Keratinocyte (primary cell): ENCODE measurements around the gene OAT. TPM values are rescaled to one million over a fixed set of nuclear protein-coding genes. Genes with fewer than 3 reads are reported as not detected.
A peak's percentile ranks its signal among the peaks of the same experiment; 100 is the strongest.

Experiments
- DNase-seq: peaks from one replicate; pipeline ENCODE4 v3.0.0-alpha.2; 2011; ENCODE audit warnings: low read depth, missing footprints, low spot score
- FAIRE-seq: peaks from 2 replicates; lab custom pipeline; 2011; peaks lifted over from hg19 to GRCh38; lab: Jason Lieb, UNC
- H2AFZ ChIP-seq: 2 replicates; pipeline ENCODE4 v1.6.0; 2012; ENCODE audit warnings: low read length, control low read depth, inconsistent platforms; ENCODE audit not compliant: control insufficient read depth
- H3K27ac ChIP-seq: 2 replicates; pipeline ENCODE4 v1.5.1; 2011; ENCODE audit warnings: low read length; ENCODE audit not compliant: control insufficient read depth, insufficient read depth
- H3K27me3 ChIP-seq: 3 replicates; pipeline ENCODE4 v1.6.0; 2011; ENCODE audit warnings: low read length; ENCODE audit not compliant: control insufficient read depth, insufficient read depth; ENCODE audit errors: extremely low read depth
- H3K36me3 ChIP-seq, 2 experiments: 2 replicates in 1 of 2; 3 replicates in 1 of 2; pipeline ENCODE4 v1.5.1; 2011; ENCODE audit warnings: low read length in 2 of 2, mild to moderate bottlenecking in 1 of 2; ENCODE audit not compliant: control insufficient read depth in 2 of 2, insufficient read depth in 2 of 2; ENCODE audit errors: extremely low read depth in 1 of 2
- H3K4me1 ChIP-seq: 3 replicates; pipeline ENCODE4 v1.5.1; 2011; ENCODE audit warnings: low read length; ENCODE audit not compliant: control insufficient read depth, insufficient read depth; ENCODE audit errors: extremely low read depth
- H3K4me2 ChIP-seq: 3 replicates; pipeline ENCODE4 v1.6.0; 2011; ENCODE audit warnings: low read depth, low read length; ENCODE audit not compliant: control insufficient read depth, insufficient read depth; ENCODE audit errors: extremely low read depth
- H3K4me3 ChIP-seq, 3 experiments: fragments of 200-600 bp in 1 of 3; sonication (generic) in 1 of 3; 2 replicates in 2 of 3; 3 replicates in 1 of 3; pipeline ENCODE4 v1.5.1; 2011 to 2016; ENCODE audit warnings: low read length in 3 of 3, mild to moderate bottlenecking in 3 of 3, control low read depth in 2 of 3, inconsistent platforms in 1 of 3, low read depth in 1 of 3, mixed read lengths in 1 of 3, mixed run types in 1 of 3, moderate library complexity in 1 of 3; ENCODE audit not compliant: control insufficient read depth in 2 of 3, insufficient read depth in 2 of 3; ENCODE audit errors: extremely low read depth in 1 of 3
- H3K79me2 ChIP-seq: 2 replicates; pipeline ENCODE4 v1.6.0; 2012; ENCODE audit warnings: low read length; ENCODE audit not compliant: control insufficient read depth, insufficient read depth
- H3K9ac ChIP-seq: 3 replicates; pipeline ENCODE4 v1.6.0; 2011; ENCODE audit warnings: low read length; ENCODE audit not compliant: control insufficient read depth, insufficient read depth; ENCODE audit errors: extremely low read depth
- H3K9me1 ChIP-seq: 3 replicates; pipeline ENCODE4 v1.6.0; 2011; ENCODE audit warnings: low read length; ENCODE audit not compliant: control insufficient read depth, insufficient read depth; ENCODE audit errors: extremely low read depth
- H3K9me3 ChIP-seq: 2 replicates; pipeline ENCODE4 v1.5.1; 2012; ENCODE audit warnings: low read depth, low read length; ENCODE audit not compliant: control insufficient read depth
- H4K20me1 ChIP-seq: 3 replicates; pipeline ENCODE4 v1.6.0; 2011; ENCODE audit warnings: low read length; ENCODE audit not compliant: control insufficient read depth, insufficient read depth; ENCODE audit errors: extremely low read depth
- CTCF ChIP-seq, 3 experiments: IDR thresholded peaks in 1 of 3; conservative IDR thresholded peaks in 1 of 3; optimal IDR thresholded peaks in 1 of 3; 2 replicates in 2 of 3; 3 replicates in 1 of 3; pipeline versions ENCODE3 to v1.5.1; 2011; ENCODE audit warnings: low read length in 3 of 3, mild to moderate bottlenecking in 3 of 3, moderate library complexity in 2 of 3, control low read depth in 1 of 3, inconsistent platforms in 1 of 3; ENCODE audit not compliant: insufficient read depth in 2 of 3; ENCODE audit errors: extremely low read depth in 1 of 3
- EZH2 ChIP-seq: IDR thresholded peaks from one replicate; pipeline ENCODE4 v1.6.1; 2012; ENCODE audit warnings: inconsistent platforms, mild to moderate bottlenecking, low read length, moderate library complexity
- dilution Hi-C: fragments of 300-500 bp; cut with MboI; formaldehyde crosslinking; loops from one replicate; pipeline ENCODE4 v1.7.0; 2020; ENCODE audit warnings: low sequenced_read_pairs; ENCODE audit not compliant: extremely low pct_ligation_motif_present
- polyA plus RNA-seq, 5 experiments: library from polyadenylated mRNA; depleted of rRNA in 3 of 5; stranded (reverse) in 3 of 5; stranded (forward) in 1 of 5; unstranded in 1 of 5; fragments of >200 nt; gene quantifications; 1 replicate in 1 of 5; 2 replicates in 3 of 5; 3 replicates in 1 of 5; pipeline versions ENCODE4 v1.2.1 to v1.2.3, GENCODE V29; 2011 to 2012; ENCODE audit warnings: missing spikeins in 2 of 5, low read depth in 1 of 5, low replicate concordance in 1 of 5

The OAT gene
- polyA plus RNA-seq, 1 donor (not counting 4 experiments of a cell fraction or from before 2014, with no cell fraction given): 528 TPM

- dilution Hi-C loops: no loop called here
- no peaks in the 10 kb centered on the region for H3K9me3 ChIP-seq
- H3K27ac ChIP-seq: no peak overlapping the region
- no peak overlapping the region for H3K4me2 ChIP-seq
- no peaks in the 10 kb centered on the region for H3K9me1 ChIP-seq
- TF ChIP-seq CTCF (optimal IDR thresholded peaks at IDR 0.05 in 1 of 3, IDR thresholded peaks at IDR 0.05 in 1 of 3, conservative IDR thresholded peaks at IDR 0.05 in 1 of 3; ENCODE audit: extremely low read depth in 1 of 3, insufficient read depth in 2 of 3, low read length in 3 of 3): no peak
- FAIRE-seq (no peak), DNase-seq (no peak)
- no peaks in the 10 kb centered on the region for H3K36me3 ChIP-seq
- H3K4me3 ChIP-seq: no peak overlapping the region
- H3K27me3 ChIP-seq: no peaks in the 10 kb centered on the region
- no peaks in the 10 kb centered on the region for H4K20me1 ChIP-seq
- peak overlapping the region; percentile 31 for H2AFZ ChIP-seq
- no peaks in the 10 kb centered on the region for H3K4me1 ChIP-seq
- no peaks in the 10 kb centered on the region for H3K79me2 ChIP-seq
- no peak overlapping the region for H3K9ac ChIP-seq
Measured at GRCh38 chr10:124428207-124428777, 9.6 kb upstream of the OAT start.

DNA sequence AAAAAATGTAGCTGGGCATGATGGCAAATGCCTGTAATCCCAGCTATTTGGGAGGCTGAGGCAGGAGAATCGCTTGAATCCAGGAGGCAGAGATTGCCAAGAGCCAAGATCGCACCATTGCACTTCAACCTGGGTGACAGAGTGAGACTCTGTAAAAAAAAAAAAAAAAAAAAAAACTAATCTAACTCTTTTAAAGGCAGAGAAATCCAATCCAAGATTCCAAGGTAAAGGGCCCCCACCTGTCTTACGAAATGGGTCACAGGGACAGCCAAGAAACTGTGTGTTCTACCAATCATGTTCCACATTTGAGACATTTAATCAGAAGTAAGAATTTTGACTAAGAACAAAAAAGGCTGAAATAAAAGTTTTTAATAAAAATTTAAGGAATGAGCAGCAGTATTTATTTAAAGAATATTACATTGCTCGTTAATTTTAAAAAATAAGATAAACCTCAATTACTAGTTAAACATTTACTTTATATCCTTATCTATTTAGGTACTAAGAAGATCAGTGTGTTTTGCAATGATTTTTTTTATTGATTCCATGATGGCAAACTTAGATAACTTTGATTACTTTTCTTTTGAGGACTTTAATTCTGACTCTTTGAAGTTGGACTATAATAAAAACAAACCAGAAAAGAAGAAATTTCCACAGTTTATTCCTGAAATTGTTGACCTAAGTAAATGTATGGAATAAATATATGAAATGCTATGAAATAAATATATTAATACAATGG is 6.7 kb upstream of the OAT start:
- Histone ChIP-seq H3K4me2 (no peak overlapping the region), H3K27me3 (no peaks in the 10 kb centered on the region), H3K4me3 (no peak overlapping the region), H3K9me3 (no peaks in the 10 kb centered on the region), H3K79me2 (no peaks in the 10 kb centered on the region), H3K27ac (no peak overlapping the region), H4K20me1 (no peaks in the 10 kb centered on the region), H3K36me3 (no peaks in the 10 kb centered on the region), H3K9me1 (no peaks in the 10 kb centered on the region), H3K9ac (no peak overlapping the region), H2AFZ (no peak overlapping the region), H3K4me1 (no peaks in the 10 kb centered on the region)
- DNase-seq (no peak), FAIRE-seq (no peak)
- TF ChIP-seq CTCF (optimal IDR thresholded peaks at IDR 0.05 in 1 of 3, IDR thresholded peaks at IDR 0.05 in 1 of 3, conservative IDR thresholded peaks at IDR 0.05 in 1 of 3; ENCODE audit: extremely low read depth in 1 of 3, insufficient read depth in 2 of 3, low read length in 3 of 3) (no peak), EZH2 (no peak)
- dilution Hi-C loops: no loop called here
